CD4-positive, alpha-beta T cell (primary cell): ENCODE results near the gene GPC5. TPM values are rescaled to one million over a fixed set of nuclear protein-coding genes. Genes with fewer than 3 reads are reported as not detected.

ENCODE experiments used
- ATAC-seq: fragments of 200-7000 bp; cut with Tn5 transposase; one replicate; pipeline ENCODE4 v1.10.0; 2022; ENCODE audit warnings: mild to moderate bottlenecking; ENCODE audit not compliant: poor library complexity
- CTCF ChIA-PET: fragments of 350-600 bp; sonication (Branson Sonifier 250); formaldehyde crosslinking; loops from one replicate; lab custom pipeline; 2021; ENCODE audit warnings: antibody characterized with exemption, inconsistent platforms; lab: Charles Lee
- POLR2A ChIA-PET: fragments of 350-600 bp; sonication (Branson Sonifier 250); formaldehyde crosslinking; loops from one replicate; lab custom pipeline; 2021; ENCODE audit warnings: antibody characterized with exemption, inconsistent platforms; lab: Charles Lee
- DNase-seq, 14 experiments: peaks; one replicate each; pipeline ENCODE4 v3.0.0-alpha.2; 2013 to 2020; ENCODE audit warnings: mixed read lengths in 2 of 14
- H3K27ac ChIP-seq, 2 donors: one replicate each; pipeline versions ENCODE4 v1.5.1 to v1.7.0; 2013; ENCODE audit warnings: low read length in 2 of 2, low read depth in 1 of 2, mild to moderate bottlenecking in 1 of 2
- H3K27me3 ChIP-seq, 2 experiments: 1 replicate in 1 of 2; 2 replicates in 1 of 2; pipeline versions ENCODE4 v1.6.1 to v1.7.0; 2013; ENCODE audit warnings: low read length in 2 of 2, control low read depth in 1 of 2, mild to moderate bottlenecking in 1 of 2, moderate library complexity in 1 of 2; ENCODE audit not compliant: insufficient read depth in 2 of 2, control insufficient read depth in 1 of 2
- H3K36me3 ChIP-seq: one replicate; pipeline ENCODE4 v1.6.1; 2013; ENCODE audit warnings: low read length, control low read depth; ENCODE audit not compliant: insufficient read depth
- H3K4me1 ChIP-seq: one replicate; pipeline ENCODE4 v1.6.1; 2013; ENCODE audit warnings: low read length, control low read depth; ENCODE audit not compliant: insufficient read depth
- H3K4me3 ChIP-seq: one replicate; pipeline ENCODE4 v1.5.1; 2013; ENCODE audit warnings: mild to moderate bottlenecking, low read length, moderate library complexity
- H3K9me3 ChIP-seq, 2 experiments: 1 replicate in 1 of 2; 2 replicates in 1 of 2; pipeline versions ENCODE4 v1.6.1 to v1.7.0; 2013; ENCODE audit warnings: low read length in 2 of 2, mild to moderate bottlenecking in 2 of 2, control low read depth in 1 of 2, moderate library complexity in 1 of 2; ENCODE audit not compliant: control insufficient read depth in 1 of 2, insufficient read depth in 1 of 2
- H3K27ac Mint-ChIP-seq: one replicate; pipeline ENCODE4 v1.8.0; 2020; ENCODE audit warnings: mixed read lengths
- H3K27me3 Mint-ChIP-seq: one replicate; pipeline ENCODE4 v1.8.0; 2021; ENCODE audit warnings: mixed read lengths
- H3K36me3 Mint-ChIP-seq: one replicate; pipeline ENCODE4 v1.8.0; 2021; ENCODE audit warnings: low read depth, mixed read lengths
- H3K4me1 Mint-ChIP-seq: one replicate; pipeline ENCODE4 v1.8.0; 2021; ENCODE audit warnings: low read depth, mixed read lengths
- H3K4me3 Mint-ChIP-seq: one replicate; pipeline ENCODE4 v1.8.0; 2020; ENCODE audit warnings: mild to moderate bottlenecking, mixed read lengths
- H3K9me3 Mint-ChIP-seq: one replicate; pipeline ENCODE4 v1.8.0; 2020; ENCODE audit warnings: mixed read lengths
- intact Hi-C, 2 experiments: fragments of 100-400 bp; cut with DNase I in 1 of 2; cut with micrococcal nuclease in 1 of 2; formaldehyde crosslinking; loops; one replicate each; pipeline versions ENCODE4 v1.15.1 to v1.9.0; 2023 to 2025; cut with DNase I, micrococcal nuclease
- total RNA-seq, 174 experiments: library from RNA in 2 of 174; stranded (reverse) in 2 of 174; gene quantifications; one replicate each; pipeline ENCODE4 v1.2.3 and lab custom pipeline; 2021 to 2026
- TF ChIP-seq, protein P1 (sequence below): fragments of 200-600 bp; IDR thresholded peaks from one replicate; pipeline ENCODE4 v1.8.0; 2022; ENCODE audit warnings: antibody characterized with exemption, mild to moderate bottlenecking

Gene GPC5
- total RNA-seq, 2 experiments from 2014 or later: not detected

DNA sequence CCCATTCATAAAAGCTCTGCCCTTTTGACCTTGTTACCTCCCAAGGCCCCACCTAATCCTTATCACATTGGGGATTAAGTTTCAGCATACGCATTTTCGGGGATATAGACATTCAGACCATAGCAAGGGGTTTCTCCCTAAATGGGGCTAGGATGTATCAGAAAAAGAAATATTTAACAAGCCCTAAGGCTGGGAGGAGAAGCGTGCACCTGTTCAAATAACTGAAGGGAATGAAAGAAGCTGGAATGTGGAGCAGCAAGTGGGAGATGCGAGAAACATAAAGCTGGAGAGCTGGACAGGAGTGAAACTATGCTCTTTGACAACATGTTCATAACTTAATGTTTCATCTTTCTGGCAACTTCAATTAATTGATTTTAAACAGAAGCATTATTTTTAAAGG is 1016.4 kb downstream of the GPC5 start:
- Mint-ChIP-seq H3K27ac (no peak overlapping the region), H3K4me3 (no peak overlapping the region), H3K9me3 (peaks cover 10% of the 10 kb centered on the region), H3K27me3 (no peaks in the 10 kb centered on the region), H3K36me3 (no peaks in the 10 kb centered on the region), H3K4me1 (no peaks in the 10 kb centered on the region)
- intact Hi-C loops: no loop called here
- CTCF ChIA-PET: no interaction called here
- no peaks in the 10 kb centered on the region for H3K27me3 ChIP-seq
- ATAC-seq: no peak
- no peak overlapping the region for H3K4me3 ChIP-seq
- TF ChIP-seq, protein P1, sequence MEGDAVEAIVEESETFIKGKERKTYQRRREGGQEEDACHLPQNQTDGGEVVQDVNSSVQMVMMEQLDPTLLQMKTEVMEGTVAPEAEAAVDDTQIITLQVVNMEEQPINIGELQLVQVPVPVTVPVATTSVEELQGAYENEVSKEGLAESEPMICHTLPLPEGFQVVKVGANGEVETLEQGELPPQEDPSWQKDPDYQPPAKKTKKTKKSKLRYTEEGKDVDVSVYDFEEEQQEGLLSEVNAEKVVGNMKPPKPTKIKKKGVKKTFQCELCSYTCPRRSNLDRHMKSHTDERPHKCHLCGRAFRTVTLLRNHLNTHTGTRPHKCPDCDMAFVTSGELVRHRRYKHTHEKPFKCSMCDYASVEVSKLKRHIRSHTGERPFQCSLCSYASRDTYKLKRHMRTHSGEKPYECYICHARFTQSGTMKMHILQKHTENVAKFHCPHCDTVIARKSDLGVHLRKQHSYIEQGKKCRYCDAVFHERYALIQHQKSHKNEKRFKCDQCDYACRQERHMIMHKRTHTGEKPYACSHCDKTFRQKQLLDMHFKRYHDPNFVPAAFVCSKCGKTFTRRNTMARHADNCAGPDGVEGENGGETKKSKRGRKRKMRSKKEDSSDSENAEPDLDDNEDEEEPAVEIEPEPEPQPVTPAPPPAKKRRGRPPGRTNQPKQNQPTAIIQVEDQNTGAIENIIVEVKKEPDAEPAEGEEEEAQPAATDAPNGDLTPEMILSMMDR: no peak
- peaks cover 0 to 3% of the 10 kb centered on the region in 2 experiments for H3K9me3 ChIP-seq
- DNase-seq: no peak
- no peaks in the 10 kb centered on the region for H3K4me1 ChIP-seq
- no peak overlapping the region for H3K27ac ChIP-seq
- no peaks in the 10 kb centered on the region for H3K36me3 ChIP-seq
- POLR2A ChIA-PET: no interaction called here

GRCh38 chr13:92415781-92416180 is 1017.4 kb downstream of the GPC5 start:
- CTCF ChIA-PET: no interaction called here
- DNase-seq: no peak
- TF ChIP-seq, protein P1: no peak
- H3K27me3 ChIP-seq: no peaks in the 10 kb centered on the region
- no peak for ATAC-seq
- H3K4me3 ChIP-seq: no peak overlapping the region
- intact Hi-C loops: no loop called here
- no peak overlapping the region for H3K4me3 Mint-ChIP-seq
- no peak overlapping the region for H3K27ac ChIP-seq
- POLR2A ChIA-PET: no interaction called here
- no peaks in the 10 kb centered on the region for H3K27me3 Mint-ChIP-seq
- H3K9me3 ChIP-seq: peaks cover 0 to 3% of the 10 kb centered on the region in 2 experiments
- H3K4me1 ChIP-seq: no peaks in the 10 kb centered on the region
- peaks cover 9% of the 10 kb centered on the region for H3K9me3 Mint-ChIP-seq
- no peaks in the 10 kb centered on the region for H3K36me3 ChIP-seq
- H3K27ac Mint-ChIP-seq: no peak overlapping the region
- no peaks in the 10 kb centered on the region for H3K36me3 Mint-ChIP-seq
- H3K4me1 Mint-ChIP-seq: no peaks in the 10 kb centered on the region

GRCh38 chr13:92418818-92419412 is 1020.5 kb downstream of the GPC5 start:
- H3K4me1 ChIP-seq: no peaks in the 10 kb centered on the region
- Mint-ChIP-seq H3K4me1 (no peaks in the 10 kb centered on the region), H3K4me3 (no peak overlapping the region), H3K9me3 (peaks cover 9% of the 10 kb centered on the region), H3K36me3 (no peaks in the 10 kb centered on the region), H3K27me3 (no peaks in the 10 kb centered on the region), H3K27ac (no peak overlapping the region)
- H3K4me3 ChIP-seq: no peak overlapping the region
- no peak for DNase-seq
- CTCF ChIA-PET: no interaction called here
- TF ChIP-seq, protein P1: no peak
- no peaks in the 10 kb centered on the region for H3K27me3 ChIP-seq
- POLR2A ChIA-PET: no interaction called here
- ATAC-seq: no peak
- no peak overlapping the region for H3K27ac ChIP-seq
- intact Hi-C loops: no loop called here
- H3K9me3 ChIP-seq: peaks cover 0 to 5% of the 10 kb centered on the region in 2 experiments
- H3K36me3 ChIP-seq: no peaks in the 10 kb centered on the region
